ENCODE results near the gene SETBP1.

SETBP1 gene

DNA sequence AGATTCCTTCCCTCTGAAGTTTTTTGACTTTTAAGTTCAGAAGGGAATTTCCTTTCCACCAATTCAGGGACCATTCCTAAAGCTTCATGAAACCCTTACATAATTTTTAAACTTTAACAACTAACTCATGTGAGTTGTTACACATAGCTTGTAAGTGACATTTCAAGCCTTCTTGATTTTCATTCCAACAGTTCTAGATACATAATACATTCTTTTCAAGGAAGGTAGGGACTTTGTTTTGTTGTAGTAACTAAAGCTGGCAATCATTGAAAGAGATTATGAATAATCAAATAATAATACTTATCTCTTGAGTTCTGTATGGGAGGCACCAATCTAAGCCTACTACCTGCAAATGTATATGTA, 45.4 kb downstream of the SETBP1 start:
- Histone ChIP-seq H2AFZ (no peak overlapping the region), H3K4me1 (peaks cover 41% of the 10 kb centered on the region), H3K4me3 (ENCODE audit: low read depth, low read length) (no peak overlapping the region), H3K27ac (peak overlapping the region; percentile 40), H3K9ac (no peak overlapping the region), H3K4me2 (ENCODE audit: low read length) (no peak overlapping the region), H3K27me3 (ENCODE audit: control insufficient read depth, insufficient read depth, low read length) (no peaks in the 10 kb centered on the region), H3K79me2 (peaks cover 25% of the 10 kb centered on the region), H3K36me3 (ENCODE audit: control insufficient read depth, insufficient read depth, low read length) (no peaks in the 10 kb centered on the region), H3K9me3 (ENCODE audit: control insufficient read depth, low read length) (no peaks in the 10 kb centered on the region)
- TF ChIP-seq, protein P1, sequence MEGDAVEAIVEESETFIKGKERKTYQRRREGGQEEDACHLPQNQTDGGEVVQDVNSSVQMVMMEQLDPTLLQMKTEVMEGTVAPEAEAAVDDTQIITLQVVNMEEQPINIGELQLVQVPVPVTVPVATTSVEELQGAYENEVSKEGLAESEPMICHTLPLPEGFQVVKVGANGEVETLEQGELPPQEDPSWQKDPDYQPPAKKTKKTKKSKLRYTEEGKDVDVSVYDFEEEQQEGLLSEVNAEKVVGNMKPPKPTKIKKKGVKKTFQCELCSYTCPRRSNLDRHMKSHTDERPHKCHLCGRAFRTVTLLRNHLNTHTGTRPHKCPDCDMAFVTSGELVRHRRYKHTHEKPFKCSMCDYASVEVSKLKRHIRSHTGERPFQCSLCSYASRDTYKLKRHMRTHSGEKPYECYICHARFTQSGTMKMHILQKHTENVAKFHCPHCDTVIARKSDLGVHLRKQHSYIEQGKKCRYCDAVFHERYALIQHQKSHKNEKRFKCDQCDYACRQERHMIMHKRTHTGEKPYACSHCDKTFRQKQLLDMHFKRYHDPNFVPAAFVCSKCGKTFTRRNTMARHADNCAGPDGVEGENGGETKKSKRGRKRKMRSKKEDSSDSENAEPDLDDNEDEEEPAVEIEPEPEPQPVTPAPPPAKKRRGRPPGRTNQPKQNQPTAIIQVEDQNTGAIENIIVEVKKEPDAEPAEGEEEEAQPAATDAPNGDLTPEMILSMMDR (IDR thresholded peaks at IDR 0.05), result no peak

DNA sequence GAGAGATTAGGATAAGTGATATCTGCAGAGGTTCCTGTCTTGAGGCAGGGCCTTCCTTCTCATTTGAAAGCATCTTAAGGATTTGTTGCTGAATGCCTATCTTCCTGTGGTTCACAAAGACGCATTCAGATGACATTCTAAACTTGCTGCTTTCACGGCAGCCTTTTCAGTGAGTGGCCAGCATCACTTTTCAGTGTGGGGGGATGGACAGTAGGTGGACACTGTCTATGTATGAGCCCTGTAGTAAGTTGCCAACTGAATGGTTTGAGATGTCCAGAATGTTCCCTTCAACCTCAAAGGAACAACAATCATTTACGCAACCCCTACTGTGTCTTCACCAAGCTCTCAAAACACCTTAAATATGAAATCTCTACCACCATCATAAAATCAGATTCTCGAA, 46.6 kb downstream of the SETBP1 start:
- Histone ChIP-seq H3K27ac (no peak overlapping the region), H3K4me1 (peaks cover 41% of the 10 kb centered on the region)

DNA sequence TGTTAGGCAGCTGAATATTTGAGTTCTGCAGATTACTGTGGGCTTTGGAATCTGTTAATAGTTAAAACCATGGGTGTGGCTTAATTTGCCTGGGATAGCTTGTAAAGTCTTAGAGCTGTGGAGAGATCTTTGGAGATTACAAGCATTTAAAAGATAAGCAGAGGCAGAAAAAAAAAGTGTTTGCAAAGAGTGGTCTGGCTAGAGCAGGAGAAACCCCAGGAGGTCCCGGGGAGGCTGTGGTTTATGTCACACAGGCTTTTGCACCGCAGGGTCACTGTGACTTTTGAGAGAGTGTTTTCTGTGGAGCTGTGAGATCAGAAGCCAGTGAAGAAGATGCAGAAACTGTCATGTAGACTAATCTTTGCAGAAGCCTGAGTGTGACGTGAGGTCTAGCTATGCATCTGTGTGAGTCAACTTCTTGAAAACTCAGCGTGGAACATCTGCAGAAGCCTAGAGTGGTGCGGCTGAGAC, 49.0 kb downstream of the SETBP1 start:
- peaks cover 36% of the 10 kb centered on the region for H3K4me1 ChIP-seq
- no peak overlapping the region for H3K27ac ChIP-seq
- H2AFZ ChIP-seq, result no peak overlapping the region
- no peaks in the 10 kb centered on the region for H3K36me3 ChIP-seq (ENCODE audit: control insufficient read depth, insufficient read depth, low read length)
- peaks cover 17% of the 10 kb centered on the region for H3K79me2 ChIP-seq
- no peak overlapping the region for H3K4me3 ChIP-seq (ENCODE audit: low read depth, low read length)
- H3K27me3 ChIP-seq (ENCODE audit: control insufficient read depth, insufficient read depth, low read length), result no peaks in the 10 kb centered on the region
- TF ChIP-seq, protein P1 (IDR thresholded peaks at IDR 0.05), result no peak
- no peak overlapping the region for H3K9ac ChIP-seq
- H3K4me2 ChIP-seq (ENCODE audit: low read length), result no peak overlapping the region
- no peaks in the 10 kb centered on the region for H3K9me3 ChIP-seq (ENCODE audit: control insufficient read depth, low read length)

More for the DNA sequence above, 46.6 kb downstream of the SETBP1 start:
- no peak overlapping the region for H3K4me3 ChIP-seq (ENCODE audit: low read depth, low read length)
- H3K36me3 ChIP-seq (ENCODE audit: control insufficient read depth, insufficient read depth, low read length), result no peaks in the 10 kb centered on the region
- peaks cover 27% of the 10 kb centered on the region for H3K79me2 ChIP-seq
- H3K9me3 ChIP-seq (ENCODE audit: control insufficient read depth, low read length), result no peaks in the 10 kb centered on the region
- TF ChIP-seq, protein P1 (IDR thresholded peaks at IDR 0.05), result no peak
- no peaks in the 10 kb centered on the region for H3K27me3 ChIP-seq (ENCODE audit: control insufficient read depth, insufficient read depth, low read length)
- H2AFZ ChIP-seq, result no peak overlapping the region
- no peak overlapping the region for H3K4me2 ChIP-seq (ENCODE audit: low read length)
- H3K9ac ChIP-seq, result no peak overlapping the region

DNA sequence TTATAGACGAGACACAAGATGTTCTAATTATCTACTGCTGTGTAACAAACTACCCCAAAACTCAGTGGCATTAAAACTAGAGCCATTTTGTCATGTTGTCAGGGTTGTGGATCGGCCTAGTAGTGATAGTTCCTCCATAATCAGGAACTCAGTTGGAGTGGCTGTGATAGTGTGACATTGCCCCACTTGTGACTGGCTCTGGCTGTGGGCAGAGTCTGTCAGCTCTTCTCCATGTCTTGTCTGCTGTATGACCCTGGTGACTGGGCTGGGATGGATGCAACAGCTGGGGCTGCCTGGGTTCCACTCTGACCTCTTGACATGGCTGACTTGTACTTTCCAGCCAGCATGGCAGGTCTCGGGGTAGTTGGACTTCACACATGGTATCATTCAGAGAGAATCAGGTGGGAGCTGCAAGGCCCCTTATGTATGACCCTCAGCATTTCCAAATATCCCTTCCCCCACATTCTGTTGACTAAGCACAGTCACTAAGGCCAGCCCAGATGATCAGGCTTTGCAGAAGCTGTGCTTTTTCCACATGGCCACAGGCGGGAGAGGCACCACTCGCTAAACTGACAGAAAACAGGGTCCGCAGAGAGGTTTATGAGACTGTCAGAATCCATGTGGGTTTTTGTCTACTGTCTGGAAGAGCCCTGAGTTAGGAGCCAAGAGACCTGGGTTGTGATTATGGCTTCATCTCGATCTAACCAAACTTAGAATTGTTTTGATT, 50.3 kb downstream of the SETBP1 start:
- H3K79me2 ChIP-seq, result peaks cover 17% of the 10 kb centered on the region
- H3K9me3 ChIP-seq (ENCODE audit: control insufficient read depth, low read length), result no peaks in the 10 kb centered on the region
- no peak overlapping the region for H2AFZ ChIP-seq
- no peaks in the 10 kb centered on the region for H3K36me3 ChIP-seq (ENCODE audit: control insufficient read depth, insufficient read depth, low read length)
- H3K27me3 ChIP-seq (ENCODE audit: control insufficient read depth, insufficient read depth, low read length), result no peaks in the 10 kb centered on the region
- no peak overlapping the region for H3K4me2 ChIP-seq (ENCODE audit: low read length)
- H3K4me3 ChIP-seq (ENCODE audit: low read depth, low read length), result no peak overlapping the region
- peaks cover 27% of the 10 kb centered on the region for H3K4me1 ChIP-seq
- no peak overlapping the region for H3K27ac ChIP-seq
- no peak overlapping the region for H3K9ac ChIP-seq
- TF ChIP-seq, protein P1 (IDR thresholded peaks at IDR 0.05), result no peak

All from parathyroid adenoma (tissue), 2 donors.